SU-DHL-6 (cell line): Measurements from ENCODE around the gene EBP.

Experiments used
- CTCF ChIP-seq: fragments of 200-600 bp; sonication (generic); IDR thresholded peaks from one replicate; pipeline ENCODE4 v1.5.1; 2017; ENCODE audit warnings: antibody characterized with exemption, mild to moderate bottlenecking, low read length, moderate library complexity; ENCODE audit not compliant: insufficient read depth, poor library complexity, severe bottlenecking
- EZH2phosphoT487 ChIP-seq: fragments of 200-600 bp; sonication (generic), shearing (Covaris generic); conservative IDR thresholded peaks from 2 replicates; pipeline ENCODE4 v1.6.1; 2018; ENCODE audit warnings: mild to moderate bottlenecking, antibody characterized with exemption, low read length, moderate library complexity, mixed read lengths

DNA sequence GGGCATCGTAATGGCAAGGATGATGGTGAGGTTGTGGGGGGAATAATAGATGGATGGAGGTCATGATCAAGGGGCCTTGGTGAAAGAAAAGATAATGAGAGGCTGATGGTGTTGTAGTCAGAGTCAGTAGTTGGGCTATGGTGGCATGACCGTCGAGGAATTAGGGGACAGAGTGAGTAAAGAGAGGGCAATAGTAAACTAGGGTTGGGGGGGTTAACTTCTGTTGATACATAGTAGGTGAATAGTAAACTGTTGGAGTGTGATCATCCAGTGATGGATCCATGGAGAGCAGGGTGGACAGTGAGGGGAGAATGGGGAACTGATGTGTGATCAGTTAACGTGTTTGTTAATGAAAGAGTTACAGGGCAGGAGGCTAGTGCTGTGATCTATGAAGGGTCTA lies 44.7 kb upstream of the EBP start:
- TF ChIP-seq CTCF, result no peak
- no peak for TF ChIP-seq EZH2phosphoT487
